ENCODE results near the gene ABCC4.

ABCC4 gene

GRCh38 chr13:95129004-95129403 lies 172.2 kb downstream of the ABCC4 start:
- H3K9me3 ChIP-seq = no peaks in the 10 kb centered on the region
- no peak for TF ChIP-seq CTCF (IDR thresholded peaks at IDR 0.05; ENCODE audit: low read depth, low read length)
- H3K36me3 ChIP-seq = no peaks in the 10 kb centered on the region
- H3K27me3 ChIP-seq = no peaks in the 10 kb centered on the region
- H3K4me3 ChIP-seq (ENCODE audit: low read depth, low read length) = no peak overlapping the region
- no peaks in the 10 kb centered on the region for H3K4me1 ChIP-seq
- no peak for DNase-seq

- no peak for TF ChIP-seq CTCF (IDR thresholded peaks at IDR 0.05; ENCODE audit: low read depth, low read length)
- no peaks in the 10 kb centered on the region for H3K27me3 ChIP-seq
- no peak overlapping the region for H3K4me3 ChIP-seq (ENCODE audit: low read depth, low read length)
- H3K9me3 ChIP-seq = no peaks in the 10 kb centered on the region
- H3K36me3 ChIP-seq = no peaks in the 10 kb centered on the region
- no peak for DNase-seq
- H3K4me1 ChIP-seq = no peaks in the 10 kb centered on the region; the same call in 1 of the 2 replicates
These were observed 173.1 kb downstream of the ABCC4 start for GRCh38 chr13:95128045-95128643.

GRCh38 chr13:95124959-95125358 lies 176.3 kb downstream of the ABCC4 start:
- DNase-seq = no peak
- Histone ChIP-seq H3K36me3 (no peaks in the 10 kb centered on the region), H3K9me3 (no peaks in the 10 kb centered on the region), H3K4me1 (no peaks in the 10 kb centered on the region; the same call in 1 of the 2 replicates), H3K4me3 (ENCODE audit: low read depth, low read length) (no peak overlapping the region), H3K27me3 (no peaks in the 10 kb centered on the region)
- TF ChIP-seq CTCF (IDR thresholded peaks at IDR 0.05; ENCODE audit: low read depth, low read length) = no peak

- no peaks in the 10 kb centered on the region for H3K9me3 ChIP-seq
- TF ChIP-seq CTCF (IDR thresholded peaks at IDR 0.05; ENCODE audit: low read depth, low read length) = no peak
- DNase-seq = no peak
- H3K27me3 ChIP-seq = no peaks in the 10 kb centered on the region
- no peak overlapping the region for H3K4me3 ChIP-seq (ENCODE audit: low read depth, low read length)
- no peaks in the 10 kb centered on the region for H3K36me3 ChIP-seq
- H3K4me1 ChIP-seq = no peaks in the 10 kb centered on the region; the same call in 1 of the 2 replicates
These were observed 177.5 kb downstream of the ABCC4 start for GRCh38 chr13:95123726-95124125.

- Histone ChIP-seq H3K4me1 (no peaks in the 10 kb centered on the region; the same call in 1 of the 2 replicates), H3K9me3 (no peaks in the 10 kb centered on the region), H3K36me3 (no peaks in the 10 kb centered on the region), H3K27me3 (no peaks in the 10 kb centered on the region), H3K4me3 (ENCODE audit: low read depth, low read length) (no peak overlapping the region)
- no peak for TF ChIP-seq CTCF (IDR thresholded peaks at IDR 0.05; ENCODE audit: low read depth, low read length)
- DNase-seq = no peak
These were observed 179.2 kb downstream of the ABCC4 start for GRCh38 chr13:95122063-95122462.

- no peak for TF ChIP-seq CTCF (IDR thresholded peaks at IDR 0.05; ENCODE audit: low read depth, low read length)
- Histone ChIP-seq H3K36me3 (no peaks in the 10 kb centered on the region), H3K4me3 (ENCODE audit: low read depth, low read length) (no peak overlapping the region), H3K9me3 (no peaks in the 10 kb centered on the region), H3K4me1 (no peaks in the 10 kb centered on the region; the same call in 1 of the 2 replicates), H3K27me3 (no peaks in the 10 kb centered on the region)
- no peak for DNase-seq
These were observed 179.7 kb downstream of the ABCC4 start for GRCh38 chr13:95121516-95121915.

All from BE2C (cell line).